ENCODE results near the gene PON1. TPM values are rescaled to one million over a fixed set of nuclear protein-coding genes. Genes with fewer than 3 reads are reported as not detected.

PON1 gene
- total and polyA plus RNA-seq, 2 of the 8 experiments (the other 6 are each of a cell fraction or from before 2014, with no cell fraction given): not detected

- TF ChIP-seq, protein P1, sequence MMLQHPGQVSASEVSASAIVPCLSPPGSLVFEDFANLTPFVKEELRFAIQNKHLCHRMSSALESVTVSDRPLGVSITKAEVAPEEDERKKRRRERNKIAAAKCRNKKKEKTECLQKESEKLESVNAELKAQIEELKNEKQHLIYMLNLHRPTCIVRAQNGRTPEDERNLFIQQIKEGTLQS (IDR thresholded peaks at IDR 0.05; ENCODE audit: insufficient read depth, low read depth, low read length): no peak
- no peak for TF ChIP-seq RFX5 (IDR thresholded peaks at IDR 0.05; ENCODE audit: borderline replicate concordance, low read depth, low read length)
- no peak for TF ChIP-seq GABPA (IDR thresholded peaks at IDR 0.05; ENCODE audit: borderline replicate concordance, insufficient read depth, low read length)
- TF ChIP-seq TEAD4 (IDR thresholded peaks at IDR 0.05; ENCODE audit: low read depth, low read length): no peak
Measured at GRCh38 chr7:95365151-95365550, 40.8 kb upstream of the PON1 start (continued).

All from H1 (cell line).